NOMO-1 treated with dmso at 0.1 percent for 144 hours (cell line): ENCODE results near the gene STAG2.

ENCODE experiments used
- DNase-seq: peaks from one replicate; lab custom pipeline; 2025; ENCODE audit not compliant: unreplicated experiment; lab: John Stamatoyannopoulos, UW

STAG2 gene

DNA sequence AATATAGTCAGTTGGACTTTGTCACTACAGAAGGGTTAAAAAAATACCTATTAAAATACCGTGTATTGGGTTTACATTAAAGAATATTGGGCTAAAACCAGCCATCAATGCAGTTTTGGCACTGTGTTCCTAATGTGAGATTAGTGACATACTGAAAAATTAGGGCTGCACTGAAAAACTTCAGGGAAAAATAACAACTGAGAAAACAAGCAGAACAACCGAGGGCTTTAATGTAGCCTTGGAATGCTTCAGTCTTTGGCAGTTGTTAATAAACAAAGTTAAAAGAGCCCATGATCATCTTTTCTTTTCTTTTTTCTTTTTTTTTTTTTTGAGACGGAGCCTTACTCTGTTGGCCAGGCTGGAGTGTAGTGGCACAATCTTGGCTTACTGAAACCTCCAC lies 12.4 kb downstream of the STAG2 start:
- no peak for DNase-seq

GRCh38 chrX:123975180-123975579 lies 13.7 kb downstream of the STAG2 start:
- DNase-seq = no peak

DNA sequence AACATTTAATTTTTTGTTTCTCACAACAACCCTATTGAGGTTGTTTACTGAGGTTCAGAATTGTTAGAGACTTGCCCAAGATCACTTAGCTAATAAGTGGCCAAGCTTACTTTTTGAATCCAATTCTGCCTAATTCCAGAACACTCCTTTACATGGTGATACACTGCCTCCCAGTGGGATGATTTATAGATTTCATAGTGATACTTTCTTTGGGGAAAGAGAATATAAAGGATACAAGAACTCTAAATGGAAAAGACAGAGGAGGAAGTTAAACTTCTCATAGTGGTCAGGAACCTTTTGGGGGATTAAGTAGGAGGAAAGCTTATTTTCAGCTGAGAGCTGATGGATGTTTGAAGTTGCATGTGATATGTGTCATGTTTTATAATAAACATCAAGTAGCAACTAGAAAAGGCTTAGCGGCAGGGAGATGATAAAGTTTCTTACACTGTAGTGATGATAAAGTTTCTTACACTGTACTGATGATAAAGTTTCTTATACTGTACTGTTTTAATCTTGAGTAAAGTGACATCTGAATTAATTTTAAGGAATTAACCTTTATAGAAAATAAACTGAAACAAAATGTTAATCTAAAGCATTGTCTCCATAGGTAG lies 15.3 kb downstream of the STAG2 start:
- DNase-seq = no peak

- DNase-seq = no peak
Measured at GRCh38 chrX:123983240-123983639, 21.7 kb downstream of the STAG2 start.

DNA sequence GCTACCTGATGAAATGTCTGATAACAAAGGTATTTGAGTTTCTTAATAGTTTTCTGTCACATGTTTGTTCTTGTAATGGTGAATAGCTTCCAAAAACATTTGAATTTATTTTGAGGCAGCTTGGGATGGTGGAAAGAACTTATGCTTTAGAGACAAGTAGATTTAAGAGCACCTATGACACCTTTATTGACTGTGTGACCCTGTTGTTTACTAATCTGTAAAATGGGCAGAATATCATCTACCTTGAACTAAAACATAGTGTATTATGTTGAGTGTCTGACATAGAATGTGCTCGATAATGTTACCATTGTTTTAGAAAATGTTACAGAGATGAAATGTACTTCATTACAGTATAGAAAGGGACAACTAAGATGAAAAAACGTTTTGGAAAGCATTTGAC lies 24.9 kb downstream of the STAG2 start:
- DNase-seq = no peak

- no peak for DNase-seq
Measured at GRCh38 chrX:123988423-123989111, 27.1 kb downstream of the STAG2 start.

GRCh38 chrX:123989235-123989634 lies 27.7 kb downstream of the STAG2 start:
- no peak for DNase-seq

DNA sequence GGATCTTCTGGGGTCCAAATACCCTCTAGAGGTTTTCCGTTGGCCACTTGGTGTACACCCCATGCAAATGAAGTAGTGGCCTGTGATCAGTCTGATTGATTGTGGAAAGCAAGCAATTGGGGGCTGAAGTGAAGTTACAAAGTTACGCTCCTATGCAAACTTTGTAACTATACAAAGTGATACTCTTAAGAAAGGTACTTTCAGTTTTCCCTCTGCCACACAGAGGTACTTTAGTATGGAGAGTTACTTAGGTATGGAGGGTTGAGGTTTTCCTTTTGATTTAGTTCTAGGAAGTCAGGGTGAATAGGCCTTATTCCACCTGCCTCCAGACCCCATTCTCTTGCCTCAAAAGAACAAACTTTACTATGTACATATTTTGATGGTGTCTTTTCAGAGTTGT lies 28.7 kb downstream of the STAG2 start:
- no peak for DNase-seq

DNA sequence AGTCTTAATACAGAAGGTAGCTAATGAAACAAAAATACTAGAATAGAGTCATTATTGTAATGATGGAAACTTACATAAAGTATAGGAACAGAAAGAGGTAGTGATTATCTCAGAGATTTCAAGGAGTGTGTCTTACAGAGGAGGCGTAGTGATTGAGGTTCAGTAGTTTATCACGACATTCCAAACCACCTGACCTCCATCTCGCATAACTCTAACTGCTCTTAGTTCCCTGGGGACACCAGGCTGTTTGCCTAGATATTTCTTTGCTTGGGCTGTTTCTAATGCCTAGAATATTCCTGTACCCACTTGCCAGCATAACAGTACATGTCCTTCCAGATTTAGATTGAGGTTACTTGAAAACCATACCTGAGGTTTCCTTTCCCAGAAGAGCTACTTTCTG lies 29.1 kb downstream of the STAG2 start:
- DNase-seq = no peak

- DNase-seq = no peak
Measured at GRCh38 chrX:123993326-123993725, 31.8 kb downstream of the STAG2 start.

GRCh38 chrX:123993904-123994635 lies 32.6 kb downstream of the STAG2 start:
- DNase-seq = no peak

DNA sequence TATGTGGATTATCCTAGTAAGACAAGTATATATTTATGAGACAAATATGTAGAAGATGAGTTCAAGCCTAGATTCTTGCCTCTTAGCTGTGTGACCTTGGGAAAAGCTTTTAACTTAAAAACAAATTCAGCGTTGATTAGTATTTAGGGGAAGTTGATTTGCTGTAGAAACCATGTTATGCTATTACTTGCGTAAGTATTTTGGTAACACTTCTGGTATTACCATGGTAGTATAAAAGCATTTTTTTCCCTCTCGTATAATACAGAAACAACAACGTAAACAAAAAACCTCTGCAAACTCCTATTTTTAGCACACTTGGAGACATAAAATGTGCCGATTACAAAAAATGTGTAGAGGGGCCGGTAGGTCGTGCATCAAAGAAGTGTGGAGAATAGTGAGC lies 33.2 kb downstream of the STAG2 start:
- DNase-seq = no peak

DNA sequence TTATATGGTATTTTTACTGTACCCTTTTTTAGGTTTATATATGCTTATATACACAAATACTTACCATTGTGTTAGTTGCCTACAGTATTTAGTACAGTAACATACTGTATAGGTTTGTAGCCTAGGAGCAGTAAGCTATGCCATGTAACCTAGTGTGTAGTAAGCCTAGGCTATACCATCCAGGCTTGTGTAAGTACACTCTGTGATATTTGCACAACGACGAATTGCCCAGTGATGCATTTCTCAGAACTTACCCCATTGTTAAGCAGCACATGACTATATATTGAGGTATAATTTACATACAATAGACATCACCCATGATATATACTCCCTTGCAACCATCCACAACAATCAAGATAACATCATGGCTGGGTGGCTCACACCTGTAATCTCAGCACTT lies 40.1 kb downstream of the STAG2 start:
- no peak for DNase-seq

DNA sequence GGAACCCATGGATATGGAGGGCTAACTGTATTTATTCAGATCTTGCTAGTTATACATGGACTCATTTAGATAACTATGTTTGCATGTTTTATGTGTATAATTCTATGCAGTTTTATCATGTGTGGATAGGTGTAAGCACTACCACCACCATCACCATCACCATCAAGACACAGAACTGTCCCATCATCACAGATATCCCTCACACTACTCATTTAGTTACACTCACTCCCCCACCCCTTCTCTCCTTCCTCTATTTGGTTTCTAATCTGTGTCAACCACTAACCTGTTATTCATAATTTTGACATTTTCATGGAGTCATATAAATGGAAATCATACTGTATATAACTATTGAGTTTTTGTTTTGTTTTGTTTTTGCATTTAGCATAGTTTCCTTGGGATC lies 43.7 kb downstream of the STAG2 start:
- DNase-seq = no peak

DNA sequence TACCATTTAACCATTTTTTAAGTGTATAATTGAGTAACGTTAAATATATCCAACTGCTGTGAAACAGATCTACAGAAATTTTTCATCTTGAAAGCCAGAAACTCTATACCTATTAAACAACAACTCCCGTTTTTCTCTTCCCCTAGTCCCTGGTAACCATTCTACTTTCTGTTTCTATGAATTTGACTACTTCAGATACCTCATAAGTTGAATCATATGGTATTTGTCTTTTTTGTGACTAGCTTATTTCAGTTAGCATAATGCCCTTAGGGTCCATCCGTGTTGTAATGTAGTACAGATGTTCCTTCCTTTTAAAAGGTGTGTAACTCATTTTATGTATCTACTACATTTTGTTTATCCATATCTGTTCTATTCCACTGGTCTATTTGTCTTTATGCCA lies 48.7 kb downstream of the STAG2 start:
- no peak for DNase-seq

GRCh38 chrX:124010566-124010965 lies 49.1 kb downstream of the STAG2 start:
- DNase-seq = no peak

DNA sequence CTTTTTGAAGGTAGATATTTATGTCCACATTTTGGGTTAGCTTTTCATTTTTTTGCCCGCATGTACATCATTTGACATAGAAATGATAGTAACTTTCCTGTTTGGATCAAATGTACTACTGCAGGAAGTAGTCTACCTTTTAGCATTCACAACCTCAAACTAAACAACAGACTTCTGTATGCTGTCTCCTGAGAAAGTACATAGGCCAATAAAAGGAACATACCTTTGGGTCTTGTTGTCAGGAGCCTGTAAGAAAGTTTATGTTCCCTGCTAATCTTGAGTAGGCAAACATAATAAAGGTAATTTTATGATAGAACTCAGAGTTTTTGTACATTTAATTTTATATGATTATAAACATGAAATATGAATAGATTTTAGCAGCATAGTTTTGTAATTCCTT lies 54.2 kb downstream of the STAG2 start:
- no peak for DNase-seq

- no peak for DNase-seq
Measured at GRCh38 chrX:124016825-124017224, 55.3 kb downstream of the STAG2 start.

DNA sequence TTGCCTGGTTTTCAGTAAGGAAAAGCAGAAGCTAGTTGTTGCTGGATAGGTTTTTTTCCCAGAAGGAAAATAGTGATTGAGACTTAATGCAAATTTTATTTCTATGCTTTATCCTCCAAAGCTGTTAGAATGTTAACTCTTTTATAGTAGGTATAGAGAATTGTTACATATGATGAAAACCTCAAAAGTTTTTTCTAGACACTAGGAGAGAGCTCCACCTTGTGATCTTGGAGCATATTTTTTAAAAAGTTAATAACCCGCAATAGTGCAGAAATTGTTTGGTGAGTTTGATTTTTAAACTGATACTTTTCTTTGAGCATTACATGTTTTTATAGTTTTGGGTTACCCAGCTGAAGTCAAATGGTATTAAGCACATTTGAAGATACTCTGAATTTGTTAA lies 56.5 kb downstream of the STAG2 start:
- DNase-seq = no peak

DNA sequence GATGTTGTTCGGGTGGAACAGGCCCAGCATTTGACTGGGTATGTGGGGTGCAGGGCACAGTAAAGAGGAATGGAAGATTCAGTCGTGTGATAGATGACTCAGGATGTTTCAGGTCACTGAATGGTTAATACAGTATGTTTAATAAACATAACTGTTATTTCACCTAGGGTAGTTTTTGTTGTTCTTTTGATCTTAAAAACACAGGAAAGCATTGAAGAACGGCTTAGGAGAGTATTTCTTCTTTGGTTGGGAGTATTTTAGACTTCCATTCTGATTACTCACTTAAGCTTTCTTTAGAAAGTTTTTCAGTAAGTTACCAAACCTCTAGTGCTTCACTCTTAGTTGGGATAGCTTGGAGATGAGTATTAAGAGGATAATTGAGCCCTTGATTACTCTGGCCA lies 62.3 kb downstream of the STAG2 start:
- DNase-seq = no peak

GRCh38 chrX:124026529-124026928 lies 65.0 kb downstream of the STAG2 start:
- DNase-seq = no peak

DNA sequence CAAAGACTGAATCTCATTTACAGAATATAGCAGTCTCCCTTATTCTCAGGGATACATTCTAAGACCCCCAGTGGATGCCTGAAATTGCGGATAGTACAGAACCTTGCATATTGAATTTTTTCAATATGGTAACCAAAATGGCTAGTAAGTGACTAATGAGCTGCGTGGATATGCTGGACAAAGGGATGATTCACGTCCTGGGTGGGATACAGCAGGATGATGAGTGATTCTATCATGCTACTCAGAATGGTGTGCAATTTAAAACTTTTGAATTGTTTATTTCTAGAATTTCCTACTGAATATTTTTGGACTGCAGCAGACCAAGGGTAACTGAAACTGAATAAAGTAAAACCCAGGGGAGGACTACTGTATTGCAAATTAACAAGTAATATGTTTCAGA lies 66.7 kb downstream of the STAG2 start:
- no peak for DNase-seq
